ENCODE results near the gene HKDC1. TPM values are rescaled to one million over a fixed set of nuclear protein-coding genes. Genes with fewer than 3 reads are reported as not detected.
"Not testable (repeated sequence)": the region's sequence is repeated elsewhere in the genome, so short reads cannot be mapped to it uniquely, and the experiment has no call there.

HKDC1 gene
- total and polyA plus RNA-seq, 2 experiments from 2014 or later = 0.32 to 0.33 TPM

DNA sequence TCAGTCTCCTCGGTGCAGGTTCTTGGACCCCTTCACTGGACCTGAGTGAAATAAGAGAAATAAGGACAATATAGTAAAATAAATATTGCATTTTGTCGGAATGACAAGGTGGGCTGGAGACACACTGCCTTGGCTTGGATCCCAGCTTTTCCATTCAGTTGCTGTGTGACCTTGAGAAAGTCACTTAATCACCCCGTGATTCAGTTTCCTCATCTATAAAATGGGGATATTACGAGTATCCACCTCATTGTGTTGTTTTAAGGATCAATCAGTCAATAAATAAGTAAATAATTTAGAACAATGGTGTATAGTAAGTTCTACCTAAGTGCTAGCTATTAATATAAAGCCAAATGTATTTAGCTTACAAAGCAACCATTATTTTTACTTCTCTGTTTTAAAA is 87.3 kb downstream of the HKDC1 start:
- Histone ChIP-seq H3K36me3 (ENCODE audit: low read depth) (no peaks in the 10 kb centered on the region), H3K9me3 (ENCODE audit: low read depth) (no peaks in the 10 kb centered on the region), H3K9me2 (ENCODE audit: insufficient read depth) (no peaks in the 10 kb centered on the region), H3K4me1 (ENCODE audit: insufficient read depth) (no peaks in the 10 kb centered on the region), H3K79me2 (ENCODE audit: insufficient read depth) (no peaks in the 10 kb centered on the region), H3K27ac (no peak overlapping the region), H3K27me3 (replicated peaks; ENCODE audit: insufficient read depth) (no peaks in the 10 kb centered on the region), H2AFZ (no peak overlapping the region), H3K4me2 (ENCODE audit: unreplicated experiment) (no peak overlapping the region), H3F3A (ENCODE audit: insufficient read depth) (no peaks in the 10 kb centered on the region), H3K9ac (no peak overlapping the region), H4K20me1 (ENCODE audit: insufficient read depth) (no peaks in the 10 kb centered on the region), H3K4me3 (no peak overlapping the region)
- TF ChIP-seq EZH2phosphoT487 (IDR thresholded peaks at IDR 0.05; ENCODE audit: insufficient read depth, low read depth) (no peak), EZH2 (IDR thresholded peaks at IDR 0.05; ENCODE audit: insufficient read depth, poor library complexity, severe bottlenecking) (no peak)
- WGBS, 2 experiments (ENCODE audit: low coverage in 1 of 2, low lambda C conversion rate in 2 of 2, missing lambda C conversion rate in 2 of 2) = 81 to 83% methylated on average over 4 of the region's 4 CpGs
- in situ Hi-C loops (cut with MboI) = no loop called here
- no peak for DNase-seq

DNA sequence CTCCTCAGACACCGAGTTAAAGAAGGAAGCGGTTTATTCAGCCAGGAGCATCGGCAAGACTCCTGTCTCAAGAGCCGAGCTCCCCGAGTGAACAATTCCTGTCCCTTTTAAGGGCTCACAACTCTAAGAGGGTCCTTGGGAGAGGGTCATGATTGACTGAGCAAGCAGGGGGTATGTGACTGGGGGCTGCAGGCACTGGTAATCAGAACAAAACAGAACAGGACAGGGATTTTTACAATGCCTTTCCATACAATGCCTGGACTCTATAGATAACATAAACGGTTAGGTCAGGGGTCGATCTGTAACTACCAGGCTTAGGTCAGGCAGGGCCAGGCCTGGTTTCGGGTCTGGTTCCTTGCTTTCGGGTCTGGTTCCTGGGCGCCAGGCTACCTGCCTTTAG is 88.2 kb downstream of the HKDC1 start:
- H3K4me2 ChIP-seq (ENCODE audit: unreplicated experiment); H3K79me2 ChIP-seq (ENCODE audit: insufficient read depth); H3F3A ChIP-seq (ENCODE audit: insufficient read depth); H3K9me3 ChIP-seq (ENCODE audit: low read depth); H3K36me3 ChIP-seq (ENCODE audit: low read depth); H3K27ac ChIP-seq; DNase-seq; H3K27me3 ChIP-seq (replicated peaks; ENCODE audit: insufficient read depth); H3K9ac ChIP-seq; H3K9me2 ChIP-seq (ENCODE audit: insufficient read depth); H3K4me3 ChIP-seq; H2AFZ ChIP-seq; in situ Hi-C loops (cut with MboI); H3K4me1 ChIP-seq (ENCODE audit: insufficient read depth); H4K20me1 ChIP-seq (ENCODE audit: insufficient read depth): not testable (repeated sequence)
- 86 to 89% methylated on average over 10 of the region's 10 CpGs for WGBS, 2 experiments (ENCODE audit: low coverage in 1 of 2, low lambda C conversion rate in 2 of 2, missing lambda C conversion rate in 2 of 2)

DNA sequence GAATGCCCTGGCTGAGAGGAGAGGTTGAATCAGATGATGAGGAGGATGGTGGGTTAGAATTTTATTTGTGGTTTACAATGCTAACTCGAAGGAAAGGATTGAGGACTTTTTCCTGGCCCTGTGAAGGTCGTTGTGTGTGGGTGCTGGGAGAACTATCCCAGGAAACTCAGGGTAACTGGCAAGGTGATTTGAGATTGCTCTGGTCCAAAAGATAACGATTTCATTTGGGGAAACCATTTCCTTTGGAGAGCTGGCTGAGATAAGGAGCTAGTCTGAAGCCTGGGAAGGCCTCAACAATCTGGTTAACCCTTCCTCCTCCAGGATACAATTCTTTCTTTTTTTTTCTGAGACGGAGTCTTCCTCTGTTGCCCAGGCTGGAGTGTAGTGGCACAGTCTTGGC is 91.2 kb downstream of the HKDC1 start:
- Histone ChIP-seq H3K36me3 (ENCODE audit: low read depth) (no peaks in the 10 kb centered on the region), H3K9me3 (ENCODE audit: low read depth) (no peaks in the 10 kb centered on the region), H4K20me1 (ENCODE audit: insufficient read depth) (no peaks in the 10 kb centered on the region), H3K9ac (no peak overlapping the region), H3K4me3 (no peak overlapping the region), H3K9me2 (ENCODE audit: insufficient read depth) (no peaks in the 10 kb centered on the region), H3K79me2 (ENCODE audit: insufficient read depth) (no peaks in the 10 kb centered on the region), H3F3A (ENCODE audit: insufficient read depth) (peaks cover 3% of the 10 kb centered on the region; the same call in 1 of the 2 replicates), H2AFZ (no peak overlapping the region), H3K4me2 (ENCODE audit: unreplicated experiment) (no peak overlapping the region), H3K27me3 (replicated peaks; ENCODE audit: insufficient read depth) (no peaks in the 10 kb centered on the region), H3K27ac (no peak overlapping the region), H3K4me1 (ENCODE audit: insufficient read depth) (peaks cover 3% of the 10 kb centered on the region; the same call in 1 of the 2 replicates)
- TF ChIP-seq EZH2 (IDR thresholded peaks at IDR 0.05; ENCODE audit: insufficient read depth, poor library complexity, severe bottlenecking) = no peak
- no peak for TF ChIP-seq EZH2phosphoT487 (IDR thresholded peaks at IDR 0.05; ENCODE audit: insufficient read depth, low read depth)
- in situ Hi-C loops (cut with MboI) = no loop called here
- 46 to 56% methylated on average over 4 of the region's 4 CpGs for WGBS, 2 experiments (ENCODE audit: low coverage in 1 of 2, low lambda C conversion rate in 2 of 2, missing lambda C conversion rate in 2 of 2)
- no peak for DNase-seq

DNA sequence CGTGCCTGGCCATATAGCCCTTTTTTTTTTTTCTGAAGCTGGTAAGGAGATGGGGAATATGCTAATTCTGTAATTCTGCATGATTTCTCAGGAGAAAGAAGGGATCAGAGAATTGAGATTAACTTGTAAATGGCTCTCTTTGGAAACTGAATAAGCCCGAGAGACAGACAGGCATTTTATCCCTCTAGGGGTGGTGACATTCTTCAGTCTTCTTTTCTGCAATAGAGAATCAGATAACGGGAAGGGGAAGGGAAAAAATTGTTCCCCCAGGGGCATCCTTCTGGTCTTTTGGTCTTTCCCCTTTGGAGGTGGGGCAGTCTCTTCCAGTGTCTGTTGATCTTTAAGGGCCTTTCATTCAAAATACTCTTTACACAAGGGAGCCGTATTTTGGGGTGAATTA is 92.4 kb downstream of the HKDC1 start:
- no peak overlapping the region for H3K27ac ChIP-seq
- H3K9me2 ChIP-seq (ENCODE audit: insufficient read depth) = no peaks in the 10 kb centered on the region
- TF ChIP-seq EZH2 (IDR thresholded peaks at IDR 0.05; ENCODE audit: insufficient read depth, poor library complexity, severe bottlenecking) (no peak), EZH2phosphoT487 (IDR thresholded peaks at IDR 0.05; ENCODE audit: insufficient read depth, low read depth) (no peak)
- H2AFZ ChIP-seq = no peak overlapping the region
- no peak overlapping the region for H3K4me2 ChIP-seq (ENCODE audit: unreplicated experiment)
- H3K9ac ChIP-seq = no peak overlapping the region
- H3F3A ChIP-seq (ENCODE audit: insufficient read depth) = peaks cover 15% of the 10 kb centered on the region
- H3K4me1 ChIP-seq (ENCODE audit: insufficient read depth) = peaks cover 9% of the 10 kb centered on the region
- no peaks in the 10 kb centered on the region for H4K20me1 ChIP-seq (ENCODE audit: insufficient read depth)
- WGBS, 2 experiments (ENCODE audit: low coverage in 1 of 2, low lambda C conversion rate in 2 of 2, missing lambda C conversion rate in 2 of 2) = 84 to 95% methylated on average over 4 of the region's 4 CpGs
- in situ Hi-C loops (cut with MboI) = no loop called here
- no peaks in the 10 kb centered on the region for H3K79me2 ChIP-seq (ENCODE audit: insufficient read depth)
- no peaks in the 10 kb centered on the region for H3K9me3 ChIP-seq (ENCODE audit: low read depth)
- no peaks in the 10 kb centered on the region for H3K36me3 ChIP-seq (ENCODE audit: low read depth)
- no peak for DNase-seq
- no peaks in the 10 kb centered on the region for H3K27me3 ChIP-seq (replicated peaks; ENCODE audit: insufficient read depth)
- H3K4me3 ChIP-seq = no peak overlapping the region

DNA sequence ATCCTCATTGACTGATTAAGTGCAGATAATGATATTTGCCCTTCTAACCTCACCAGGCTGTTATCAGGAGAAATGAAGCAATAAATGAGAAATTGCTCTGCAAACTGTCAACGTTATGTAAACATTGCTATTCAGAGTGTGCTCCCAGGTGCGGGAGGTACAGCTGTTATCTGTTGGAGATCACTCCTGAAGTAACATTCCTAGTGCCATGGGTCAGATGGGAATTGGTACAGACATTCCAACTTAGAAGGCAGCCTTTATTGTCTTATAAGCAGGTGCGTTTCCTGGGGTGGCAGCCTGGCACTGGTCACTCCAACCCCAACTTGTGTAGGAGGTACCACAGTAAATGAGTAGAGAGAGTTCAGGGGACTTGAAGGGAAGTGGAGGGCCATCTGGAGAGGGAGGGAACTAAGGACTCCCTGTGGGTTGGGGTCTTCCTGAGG is 95.0 kb downstream of the HKDC1 start:
- TF ChIP-seq EZH2phosphoT487 (IDR thresholded peaks at IDR 0.05; ENCODE audit: insufficient read depth, low read depth) = no peak
- TF ChIP-seq EZH2 (IDR thresholded peaks at IDR 0.05; ENCODE audit: insufficient read depth, poor library complexity, severe bottlenecking) = no peak
- H3K27ac ChIP-seq = no peak overlapping the region
- peaks cover 12% of the 10 kb centered on the region for H3K4me1 ChIP-seq (ENCODE audit: insufficient read depth)
- no peak overlapping the region for H3K4me3 ChIP-seq
- no peaks in the 10 kb centered on the region for H3K9me3 ChIP-seq (ENCODE audit: low read depth)
- H3F3A ChIP-seq (ENCODE audit: insufficient read depth) = peaks cover 25% of the 10 kb centered on the region
- in situ Hi-C loops (cut with MboI) = no loop called here
- no peaks in the 10 kb centered on the region for H3K9me2 ChIP-seq (ENCODE audit: insufficient read depth)
- no peak overlapping the region for H2AFZ ChIP-seq
- WGBS, 2 experiments (ENCODE audit: low coverage in 1 of 2, low lambda C conversion rate in 2 of 2, missing lambda C conversion rate in 2 of 2) = 82% methylated on average over 3 of the region's 3 CpGs
- H4K20me1 ChIP-seq (ENCODE audit: insufficient read depth) = peaks cover 2% of the 10 kb centered on the region; the same call in 1 of the 2 replicates
- H3K36me3 ChIP-seq (ENCODE audit: low read depth) = no peaks in the 10 kb centered on the region
- H3K79me2 ChIP-seq (ENCODE audit: insufficient read depth) = peaks cover 15% of the 10 kb centered on the region
- no peak overlapping the region for H3K4me2 ChIP-seq (ENCODE audit: unreplicated experiment)
- no peaks in the 10 kb centered on the region for H3K27me3 ChIP-seq (replicated peaks; ENCODE audit: insufficient read depth)
- H3K9ac ChIP-seq = no peak overlapping the region
- DNase-seq = no peak

Measured in GM23248 (cell line).